Amygdala (tissue), 56 donors: ENCODE results near the gene ANGPTL4.
A peak's percentile ranks its signal among the peaks of the same experiment; 100 is the strongest.
"Not testable (repeated sequence)": the region's sequence is repeated elsewhere in the genome, so short reads cannot be mapped to it uniquely, and the experiment has no call there.

Source experiments
- DNase-seq, 56 donors: peaks; one replicate each; lab custom pipeline; 2025; lab: John Stamatoyannopoulos, UW

ANGPTL4 gene

GRCh38 chr19:8358948-8359347 lies 5.0 kb upstream of the ANGPTL4 start:
- no peak for DNase-seq

- no peak for DNase-seq
Observed at GRCh38 chr19:8360196-8360595, 3.8 kb upstream of the ANGPTL4 start.

GRCh38 chr19:8361921-8362793 lies 1.8 kb upstream of the ANGPTL4 start:
- peak in 50 of 56 donors; percentile 8 to 88 (median 62) for DNase-seq

- no peak for DNase-seq
Observed at GRCh38 chr19:8366121-8366581, 2.2 kb downstream of the ANGPTL4 start.

- DNase-seq, result peak in 8 of 56 donors; percentile 15 to 56 (median 46)
Observed at GRCh38 chr19:8366961-8367326, 3.0 kb downstream of the ANGPTL4 start.

- peak in 54 of 56 donors; percentile 12 to 85 (median 64) for DNase-seq
Observed at GRCh38 chr19:8367327-8368001, 3.5 kb downstream of the ANGPTL4 start.

GRCh38 chr19:8370176-8371010 lies 6.4 kb downstream of the ANGPTL4 start:
- DNase-seq, result no peak

GRCh38 chr19:8371011-8371804 lies 7.3 kb downstream of the ANGPTL4 start:
- no peak for DNase-seq

- DNase-seq, result peak in 3 of 56 donors; percentile 8 to 42 (median 27)
Observed at GRCh38 chr19:8373867-8374813, 10.2 kb downstream of the ANGPTL4 start.

- not testable (repeated sequence) for DNase-seq
Observed at GRCh38 chr19:8375766-8376165, 11.8 kb downstream of the ANGPTL4 start.

GRCh38 chr19:8376373-8376974 lies 12.5 kb downstream of the ANGPTL4 start:
- not testable (repeated sequence) for DNase-seq

- DNase-seq, result no peak
Observed at GRCh38 chr19:8377598-8377997, 13.6 kb downstream of the ANGPTL4 start.

- not testable (repeated sequence) for DNase-seq
Observed at GRCh38 chr19:8379156-8379891, 15.4 kb downstream of the ANGPTL4 start.

GRCh38 chr19:8384569-8384968 lies 20.6 kb downstream of the ANGPTL4 start:
- DNase-seq, result not testable (repeated sequence)

GRCh38 chr19:8385103-8385502 lies 21.1 kb downstream of the ANGPTL4 start:
- DNase-seq, result not testable (repeated sequence)

- DNase-seq, result not testable (repeated sequence)
Observed at GRCh38 chr19:8385566-8385965, 21.6 kb downstream of the ANGPTL4 start.

- DNase-seq, result not testable (repeated sequence)
Observed at GRCh38 chr19:8386419-8386818, 22.5 kb downstream of the ANGPTL4 start.
